GM18511 (cell line): ENCODE results near the gene DENND1C.

ENCODE experiments used
- ATAC-seq: cut with Tn5 transposase; IDR thresholded peaks from one replicate; pipeline ENCODE4 v1.9.1; 2021; ENCODE audit warnings: mild to moderate bottlenecking, moderate library complexity; ENCODE audit not compliant: unreplicated experiment

The DENND1C gene, protein sequence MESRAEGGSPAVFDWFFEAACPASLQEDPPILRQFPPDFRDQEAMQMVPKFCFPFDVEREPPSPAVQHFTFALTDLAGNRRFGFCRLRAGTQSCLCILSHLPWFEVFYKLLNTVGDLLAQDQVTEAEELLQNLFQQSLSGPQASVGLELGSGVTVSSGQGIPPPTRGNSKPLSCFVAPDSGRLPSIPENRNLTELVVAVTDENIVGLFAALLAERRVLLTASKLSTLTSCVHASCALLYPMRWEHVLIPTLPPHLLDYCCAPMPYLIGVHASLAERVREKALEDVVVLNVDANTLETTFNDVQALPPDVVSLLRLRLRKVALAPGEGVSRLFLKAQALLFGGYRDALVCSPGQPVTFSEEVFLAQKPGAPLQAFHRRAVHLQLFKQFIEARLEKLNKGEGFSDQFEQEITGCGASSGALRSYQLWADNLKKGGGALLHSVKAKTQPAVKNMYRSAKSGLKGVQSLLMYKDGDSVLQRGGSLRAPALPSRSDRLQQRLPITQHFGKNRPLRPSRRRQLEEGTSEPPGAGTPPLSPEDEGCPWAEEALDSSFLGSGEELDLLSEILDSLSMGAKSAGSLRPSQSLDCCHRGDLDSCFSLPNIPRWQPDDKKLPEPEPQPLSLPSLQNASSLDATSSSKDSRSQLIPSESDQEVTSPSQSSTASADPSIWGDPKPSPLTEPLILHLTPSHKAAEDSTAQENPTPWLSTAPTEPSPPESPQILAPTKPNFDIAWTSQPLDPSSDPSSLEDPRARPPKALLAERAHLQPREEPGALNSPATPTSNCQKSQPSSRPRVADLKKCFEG

DNA sequence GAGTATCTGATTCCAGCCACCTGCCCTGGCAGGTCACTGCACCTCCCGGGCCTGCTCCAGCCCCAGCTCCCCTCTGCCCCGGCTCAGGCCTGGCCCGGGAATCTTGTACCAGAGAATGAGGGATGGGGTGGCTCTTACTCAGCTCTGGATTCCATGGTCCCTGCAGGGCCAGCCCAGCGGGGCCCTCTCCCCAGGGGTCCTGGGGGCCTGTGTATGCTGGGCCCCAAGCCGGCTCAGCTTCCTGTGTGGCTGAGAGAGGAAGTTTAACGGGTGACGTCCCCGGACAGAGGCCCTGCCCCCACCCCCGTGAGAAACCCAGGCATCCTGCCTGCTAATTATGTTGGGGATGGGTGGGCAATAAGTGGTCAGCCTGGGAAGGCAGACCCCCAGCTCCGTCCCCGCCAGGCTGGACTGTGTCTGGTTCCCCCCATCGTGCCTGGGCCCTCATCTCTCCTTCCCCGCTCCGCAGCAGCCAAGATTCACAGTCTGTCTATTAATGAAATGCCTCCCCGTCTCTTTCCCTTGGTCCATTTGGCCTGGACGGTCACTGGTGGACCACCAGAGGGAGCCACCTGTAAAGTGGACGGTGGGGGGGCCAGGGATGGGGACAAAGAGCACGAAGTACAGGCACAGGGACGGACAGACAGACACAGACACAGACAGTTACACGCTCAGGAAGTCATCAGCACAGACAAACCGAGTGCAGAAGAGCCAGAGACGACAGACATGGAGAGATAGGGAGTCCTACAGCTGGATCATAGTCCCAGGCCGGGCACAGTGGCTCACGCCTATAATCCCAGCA is at the start of gene DENND1C:
DENND1C (minus strand) TSS at position 247 of the 802 bp plus-strand sequence; CDS start at position 155, 92 bp downstream.
- ATAC-seq = peak; percentile 77

DNA sequence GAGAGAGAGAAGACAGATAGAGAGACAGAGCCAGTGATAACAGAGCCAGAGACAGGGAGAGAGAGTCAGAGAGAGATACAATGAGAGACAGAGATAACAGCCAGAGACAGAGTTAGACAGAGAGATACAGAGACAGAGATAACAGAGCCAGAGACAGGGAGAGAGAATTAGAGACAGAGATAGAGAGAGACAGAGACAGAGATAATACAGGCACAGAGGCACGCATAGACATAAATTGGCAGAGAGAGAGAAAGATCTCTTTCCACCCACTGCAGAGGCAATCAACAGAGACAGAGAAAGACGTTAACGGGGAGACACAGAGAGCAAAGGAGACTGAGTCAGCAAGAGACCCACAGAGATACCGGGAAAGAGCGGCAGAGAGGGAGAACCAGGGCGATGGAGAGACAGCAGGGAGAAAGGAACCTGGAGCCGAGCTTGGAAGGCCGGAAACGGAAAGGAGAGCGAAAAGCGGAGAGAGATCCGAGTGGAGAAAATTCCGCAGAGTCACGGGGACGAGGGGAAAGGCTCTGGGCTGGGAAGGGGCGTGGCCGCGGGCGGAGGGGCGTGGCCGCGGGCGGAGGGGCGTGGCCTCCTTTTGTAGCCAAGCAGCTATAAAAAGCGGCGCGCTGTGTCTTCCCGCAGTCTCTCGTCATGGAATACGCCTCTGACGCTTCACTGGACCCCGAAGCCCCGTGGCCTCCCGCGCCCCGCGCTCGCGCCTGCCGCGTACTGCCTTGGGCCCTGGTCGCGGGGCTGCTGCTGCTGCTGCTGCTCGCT is 49.0 kb upstream of the DENND1C start, which contains the start of gene TNFSF9:
TNFSF9 (plus strand) TSS at position 641 of the 777 bp plus-strand sequence; CDS start at position 652, 11 bp downstream.
- ATAC-seq = no peak

GRCh38 chr19:6529937-6530385 is 48.4 kb upstream of the DENND1C start:
- no peak for ATAC-seq

GRCh38 chr19:6529351-6529750 is 47.8 kb upstream of the DENND1C start:
- no peak for ATAC-seq

DNA sequence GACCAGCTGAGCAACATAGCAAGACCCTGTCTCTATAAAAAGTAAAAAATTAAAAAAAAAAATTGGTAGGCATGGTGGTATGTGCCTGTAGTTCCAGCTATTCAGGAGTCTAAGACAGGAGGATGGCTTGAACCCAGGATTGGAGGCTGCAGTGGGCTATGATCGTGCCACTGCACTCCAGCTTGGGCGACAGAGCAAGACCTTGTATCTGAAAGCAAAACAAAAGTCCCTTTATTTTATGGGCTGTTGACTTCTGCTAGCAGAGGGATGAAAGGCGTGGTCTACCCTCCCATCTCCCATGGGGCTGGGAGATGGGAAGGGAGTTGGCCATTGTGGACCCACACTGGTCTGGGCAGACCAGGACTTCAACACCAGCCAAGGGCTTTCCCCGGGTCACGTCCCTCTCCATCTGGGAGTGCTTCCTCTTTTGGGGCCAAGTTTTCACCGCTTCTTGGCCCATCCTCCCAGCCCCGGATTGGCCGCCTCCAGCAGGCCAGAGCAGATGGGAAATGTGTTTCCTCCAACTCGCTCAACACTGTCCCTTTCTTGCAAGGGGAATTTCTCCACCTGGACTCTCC is 47.0 kb upstream of the DENND1C start:
- ATAC-seq = no peak

DNA sequence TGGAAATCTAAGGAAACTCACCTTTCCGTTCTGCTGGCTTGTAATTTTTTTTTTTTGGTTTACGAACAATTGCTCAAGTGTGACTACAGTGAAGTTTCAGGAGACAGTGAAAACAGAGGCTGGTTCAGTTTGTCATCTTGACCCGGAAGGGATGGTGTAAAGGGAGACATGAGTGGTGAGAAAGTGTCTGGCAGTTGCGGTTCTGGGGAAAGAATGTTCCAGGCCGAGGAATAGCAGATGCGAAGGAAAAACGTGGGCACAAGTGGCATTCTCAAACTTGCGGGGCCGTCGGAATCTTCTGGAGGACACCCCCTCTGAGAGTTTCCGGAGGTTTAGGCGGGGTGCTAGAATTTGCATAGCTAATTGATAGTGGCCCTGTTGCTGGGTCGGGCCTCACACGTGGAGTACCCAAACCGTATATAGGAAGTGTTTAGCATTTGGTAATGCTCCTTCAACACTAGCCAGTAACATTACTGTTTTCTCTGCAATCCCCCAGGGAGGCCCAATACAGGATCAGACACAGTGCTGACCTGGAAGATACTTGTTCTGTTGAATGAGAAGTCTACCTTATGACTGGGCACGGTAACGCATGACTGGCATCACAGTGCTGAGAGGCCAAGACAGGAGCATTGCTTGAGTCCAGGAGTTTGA is 46.4 kb upstream of the DENND1C start:
- ATAC-seq = peak; percentile 57

DNA sequence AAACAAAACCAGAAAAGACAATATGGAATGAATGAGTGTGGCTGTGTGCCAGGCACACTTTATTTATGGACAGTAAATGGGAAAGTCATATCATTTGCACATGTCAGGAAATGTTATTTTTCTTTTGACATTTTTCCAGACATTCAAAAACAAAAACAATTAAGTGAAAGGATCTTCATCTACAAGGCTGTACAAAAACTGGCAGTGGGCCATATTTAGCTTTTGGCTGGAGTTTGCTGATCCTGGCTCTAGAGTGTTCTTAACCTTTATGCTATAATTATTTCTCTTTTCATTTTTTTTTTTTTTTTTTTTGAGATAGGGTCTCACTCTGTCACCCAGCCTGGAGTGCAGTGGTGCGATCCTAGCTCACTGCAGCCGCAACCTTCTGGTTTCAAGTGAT is 42.7 kb upstream of the DENND1C start:
- ATAC-seq = no peak

- no peak for ATAC-seq
Observed at GRCh38 chr19:6522712-6523111, 41.1 kb upstream of the DENND1C start.

GRCh38 chr19:6521718-6522646 is 40.4 kb upstream of the DENND1C start:
- ATAC-seq = peak; percentile 57

GRCh38 chr19:6519289-6519688 is 37.7 kb upstream of the DENND1C start:
- ATAC-seq = no peak

- ATAC-seq = no peak
Observed at GRCh38 chr19:6518145-6518911, 36.7 kb upstream of the DENND1C start.

GRCh38 chr19:6516659-6517291 is 35.2 kb upstream of the DENND1C start:
- peak; percentile 54 for ATAC-seq

- ATAC-seq = peak; percentile 52
Observed at GRCh38 chr19:6516018-6516658, 34.6 kb upstream of the DENND1C start.

- no peak for ATAC-seq
Observed at GRCh38 chr19:6514926-6515544, 33.4 kb upstream of the DENND1C start.

- ATAC-seq = no peak
Observed at GRCh38 chr19:6514089-6514488, 32.5 kb upstream of the DENND1C start.

DNA sequence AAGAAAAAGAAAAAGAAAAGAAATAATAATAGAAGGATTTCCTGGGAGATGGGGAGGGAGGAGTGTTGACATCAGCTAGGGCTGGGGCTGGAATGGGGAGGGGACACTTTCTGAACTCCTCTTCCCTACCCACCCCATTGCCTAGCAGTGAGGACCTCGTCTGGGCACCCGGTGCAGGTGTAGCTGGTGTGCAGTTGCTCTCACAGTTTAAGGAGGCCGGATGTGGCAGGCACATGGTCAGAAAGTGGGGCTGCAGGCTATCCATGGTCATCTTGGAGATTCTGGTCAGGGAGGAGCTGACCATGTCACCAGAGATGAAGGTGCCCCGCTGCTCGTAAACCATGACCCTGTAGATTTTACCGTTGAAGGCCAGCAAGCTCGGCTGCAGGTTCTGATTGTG is 29.0 kb upstream of the DENND1C start:
- ATAC-seq = no peak
